CD8-positive, alpha-beta memory T cell (primary cell): ENCODE measurements around the gene BATF3. TPM values are rescaled to one million over a fixed set of nuclear protein-coding genes. Genes with fewer than 3 reads are reported as not detected.
"Not testable (repeated sequence)": the region's sequence is repeated elsewhere in the genome, so short reads cannot be mapped to it uniquely, and the experiment has no call there.

ENCODE experiments used
- CTCF ChIA-PET: fragments of 350-600 bp; sonication (Branson Sonifier 250); formaldehyde crosslinking; loops from one replicate; lab custom pipeline; 2021; ENCODE audit warnings: antibody characterized with exemption; lab: Charles Lee
- POLR2A ChIA-PET: fragments of 350-600 bp; sonication (Branson Sonifier 250); formaldehyde crosslinking; loops from one replicate; lab custom pipeline; 2021; ENCODE audit warnings: antibody characterized with exemption; lab: Charles Lee
- DNase-seq, 5 donors: peaks; one replicate each; pipeline versions ENCODE4 v3.0.0 to v3.0.0-alpha.2; 2020 to 2022; ENCODE audit warnings: mixed read lengths in 1 of 5
- H3K27ac ChIP-seq: one replicate; pipeline ENCODE4 v1.7.0; 2013; ENCODE audit warnings: low read depth, mild to moderate bottlenecking, low read length, moderate library complexity
- H3K27me3 ChIP-seq: 2 replicates; pipeline ENCODE4 v1.7.0; 2013; ENCODE audit warnings: low read length, mild to moderate bottlenecking; ENCODE audit not compliant: insufficient read depth, poor library complexity, severe bottlenecking
- H3K36me3 ChIP-seq: 2 replicates; pipeline ENCODE4 v1.7.0; 2013; ENCODE audit warnings: mild to moderate bottlenecking, low read length, moderate library complexity; ENCODE audit not compliant: insufficient read depth
- H3K4me1 ChIP-seq: 2 replicates; pipeline ENCODE4 v1.7.0; 2013; ENCODE audit warnings: mild to moderate bottlenecking, low read length, moderate library complexity; ENCODE audit not compliant: insufficient read depth
- H3K4me3 ChIP-seq: 2 replicates; pipeline ENCODE4 v1.7.0; 2013; ENCODE audit warnings: mild to moderate bottlenecking, low read length
- H3K9me3 ChIP-seq: 2 replicates; pipeline ENCODE4 v1.7.0; 2013; ENCODE audit warnings: mild to moderate bottlenecking, low read length
- H3K27ac Mint-ChIP-seq, 8 donors: one replicate each; pipeline ENCODE4 v1.8.0; 2020 to 2021; ENCODE audit warnings: mixed read lengths in 8 of 8, mild to moderate bottlenecking in 6 of 8, inconsistent platforms in 3 of 8, moderate library complexity in 3 of 8
- H3K27me3 Mint-ChIP-seq, 2 donors: one replicate each; pipeline ENCODE4 v1.8.0; 2020 to 2021; ENCODE audit warnings: mixed read lengths in 2 of 2, mild to moderate bottlenecking in 1 of 2, moderate library complexity in 1 of 2
- H3K36me3 Mint-ChIP-seq, 3 donors: one replicate each; pipeline ENCODE4 v1.8.0; 2020 to 2021; ENCODE audit warnings: mixed read lengths in 3 of 3, inconsistent platforms in 1 of 3, mild to moderate bottlenecking in 1 of 3
- H3K4me1 Mint-ChIP-seq, 3 donors: one replicate each; pipeline ENCODE4 v1.8.0; 2020 to 2021; ENCODE audit warnings: mixed read lengths in 3 of 3, inconsistent platforms in 1 of 3, mild to moderate bottlenecking in 1 of 3
- H3K4me3 Mint-ChIP-seq, 7 donors: one replicate each; pipeline ENCODE4 v1.8.0; 2020 to 2021; ENCODE audit warnings: mixed read lengths in 7 of 7, mild to moderate bottlenecking in 6 of 7, moderate library complexity in 4 of 7, inconsistent platforms in 2 of 7
- H3K9me3 Mint-ChIP-seq, 5 donors: one replicate each; pipeline ENCODE4 v1.8.0; 2020 to 2022; ENCODE audit warnings: mixed read lengths in 5 of 5, mild to moderate bottlenecking in 3 of 5, moderate library complexity in 2 of 5, inconsistent platforms in 1 of 5
- polyA plus RNA-seq: library from polyadenylated mRNA; unstranded; fragments of 300-500 nt; fragmentation: Illumina TruSeq; gene quantifications from one replicate; pipeline ENCODE4 v1.2.3, GENCODE V29; 2021
- total RNA-seq, 2 experiments: library from RNA; stranded (reverse); gene quantifications; one replicate each; pipeline ENCODE4 v1.2.3, GENCODE V29; 2021

Gene BATF3
- total and polyA plus RNA-seq, 3 experiments from 2014 or later = 0.84 to 159 (median 147) TPM

- DNase-seq = no peak
- Histone ChIP-seq H3K27ac (no peak overlapping the region), H3K9me3 (no peaks in the 10 kb centered on the region), H3K4me1 (no peaks in the 10 kb centered on the region), H3K36me3 (no peaks in the 10 kb centered on the region), H3K4me3 (no peak overlapping the region), H3K27me3 (no peaks in the 10 kb centered on the region)
- Mint-ChIP-seq H3K4me1 (peaks cover 11 to 16% (median 13%) of the 10 kb centered on the region in 3 donors), H3K36me3 (peaks cover 9 to 16% (median 11%) of the 10 kb centered on the region in 3 donors), H3K27me3 (no peaks in the 10 kb centered on the region), H3K9me3 (peaks cover 0 to 1% (median 0%) of the 10 kb centered on the region in 5 donors), H3K27ac (peak overlapping the region in 3 of 8 donors; percentile 9 to 81 (median 70)), H3K4me3 (no peak overlapping the region)
- POLR2A ChIA-PET = no interaction called here
- CTCF ChIA-PET = no interaction called here
Observed at GRCh38 chr1:212728606-212729005, 29.0 kb upstream of the BATF3 start.

GRCh38 chr1:212727386-212728181 lies 27.9 kb upstream of the BATF3 start:
- Histone ChIP-seq H3K27me3 (no peaks in the 10 kb centered on the region), H3K9me3 (no peaks in the 10 kb centered on the region), H3K4me3 (no peak overlapping the region), H3K4me1 (no peaks in the 10 kb centered on the region), H3K27ac (no peak overlapping the region), H3K36me3 (no peaks in the 10 kb centered on the region)
- ChIA-PET CTCF (no interaction called here), POLR2A (no interaction called here)
- Mint-ChIP-seq H3K9me3 (peaks cover 0 to 1% (median 0%) of the 10 kb centered on the region in 5 donors), H3K27me3 (no peaks in the 10 kb centered on the region), H3K4me1 (peaks cover 13 to 17% (median 14%) of the 10 kb centered on the region in 3 donors), H3K36me3 (peaks cover 4 to 11% (median 9%) of the 10 kb centered on the region in 3 donors), H3K4me3 (peak overlapping the region in 1 of 7 donors; percentile 57), H3K27ac (peak overlapping the region in 4 of 8 donors; percentile 30 to 90 (median 39))
- DNase-seq = peak in 1 of 5 donors; percentile 49

- DNase-seq, H3K27me3 ChIP-seq, POLR2A ChIA-PET, H3K27ac ChIP-seq, H3K36me3 ChIP-seq, H3K4me1 ChIP-seq, H3K27me3 Mint-ChIP-seq, H3K27ac Mint-ChIP-seq, CTCF ChIA-PET, H3K4me3 Mint-ChIP-seq, H3K9me3 Mint-ChIP-seq, H3K4me3 ChIP-seq, H3K9me3 ChIP-seq: not testable (repeated sequence)
- Mint-ChIP-seq H3K4me1 (peaks cover 20 to 35% (median 30%) of the 10 kb centered on the region in 3 donors), H3K36me3 (peaks cover 3 to 11% (median 7%) of the 10 kb centered on the region in 3 donors)
Observed at GRCh38 chr1:212724679-212725078, 25.0 kb upstream of the BATF3 start.

GRCh38 chr1:212722270-212722957 lies 22.8 kb upstream of the BATF3 start:
- Mint-ChIP-seq H3K27me3 (peaks cover 0 to 11% of the 10 kb centered on the region in 2 donors), H3K27ac (no peak overlapping the region), H3K36me3 (peaks cover 4 to 11% (median 7%) of the 10 kb centered on the region in 3 donors), H3K9me3 (peaks cover 0 to 1% (median 0%) of the 10 kb centered on the region in 5 donors), H3K4me3 (no peak overlapping the region), H3K4me1 (peaks cover 10 to 19% (median 19%) of the 10 kb centered on the region in 3 donors)
- Histone ChIP-seq H3K27ac (no peak overlapping the region), H3K36me3 (no peaks in the 10 kb centered on the region), H3K4me3 (no peak overlapping the region), H3K27me3 (no peaks in the 10 kb centered on the region), H3K4me1 (no peaks in the 10 kb centered on the region), H3K9me3 (no peaks in the 10 kb centered on the region)
- no peak for DNase-seq
- POLR2A ChIA-PET = no interaction called here
- CTCF ChIA-PET = interaction anchor here (1.1 kb wide), 1 partner anchor 37 kb away, joined by 3 read pairs; no protein-coding TSS in a partner anchor

GRCh38 chr1:212721388-212722247 lies 22.0 kb upstream of the BATF3 start:
- Histone ChIP-seq H3K4me3 (no peak overlapping the region), H3K27me3 (no peaks in the 10 kb centered on the region), H3K9me3 (no peaks in the 10 kb centered on the region), H3K27ac (no peak overlapping the region), H3K36me3 (no peaks in the 10 kb centered on the region), H3K4me1 (no peaks in the 10 kb centered on the region)
- Mint-ChIP-seq H3K4me3 (peak overlapping the region in 3 of 7 donors; percentile 6 to 37 (median 24)), H3K27ac (no peak overlapping the region), H3K27me3 (peaks cover 0 to 11% of the 10 kb centered on the region in 2 donors), H3K36me3 (peaks cover 4 to 11% (median 4%) of the 10 kb centered on the region in 3 donors), H3K4me1 (peaks cover 7 to 19% (median 19%) of the 10 kb centered on the region in 3 donors), H3K9me3 (peaks cover 0 to 1% (median 0%) of the 10 kb centered on the region in 5 donors)
- POLR2A ChIA-PET = no interaction called here
- CTCF ChIA-PET = interaction anchor here (1.1 kb wide), 1 partner anchor 38 kb away, joined by 3 read pairs; no protein-coding TSS in a partner anchor
- DNase-seq = no peak

- ChIA-PET CTCF (no interaction called here), POLR2A (no interaction called here)
- peaks cover 7 to 19% (median 19%) of the 10 kb centered on the region in 3 donors for H3K4me1 Mint-ChIP-seq
- no peak overlapping the region for H3K27ac Mint-ChIP-seq
- Histone ChIP-seq H3K27ac (no peak overlapping the region), H3K4me1 (no peaks in the 10 kb centered on the region), H3K36me3 (no peaks in the 10 kb centered on the region), H3K4me3 (no peak overlapping the region), H3K27me3 (no peaks in the 10 kb centered on the region), H3K9me3 (no peaks in the 10 kb centered on the region)
- H3K27me3 Mint-ChIP-seq = peaks cover 3 to 11% of the 10 kb centered on the region in 2 donors
- H3K9me3 Mint-ChIP-seq = no peaks in the 10 kb centered on the region
- DNase-seq = no peak
- H3K36me3 Mint-ChIP-seq = peaks cover 0 to 8% (median 1%) of the 10 kb centered on the region in 3 donors
- H3K4me3 Mint-ChIP-seq = no peak overlapping the region
Observed at GRCh38 chr1:212719633-212720032, 20.0 kb upstream of the BATF3 start.

GRCh38 chr1:212718499-212718898 lies 18.9 kb upstream of the BATF3 start:
- Histone ChIP-seq H3K9me3 (no peaks in the 10 kb centered on the region), H3K36me3 (no peaks in the 10 kb centered on the region), H3K4me3 (no peak overlapping the region), H3K4me1 (no peaks in the 10 kb centered on the region), H3K27me3 (no peaks in the 10 kb centered on the region), H3K27ac (no peak overlapping the region)
- Mint-ChIP-seq H3K27ac (no peak overlapping the region), H3K4me1 (peaks cover 7 to 19% (median 19%) of the 10 kb centered on the region in 3 donors), H3K36me3 (peaks cover 0 to 3% (median 1%) of the 10 kb centered on the region in 3 donors), H3K27me3 (peaks cover 3 to 11% of the 10 kb centered on the region in 2 donors), H3K4me3 (no peak overlapping the region), H3K9me3 (no peaks in the 10 kb centered on the region)
- DNase-seq = no peak
- ChIA-PET POLR2A (no interaction called here), CTCF (no interaction called here)
